GM18511 (cell line): ENCODE data around the gene HRH1.
A peak's percentile ranks its signal among the peaks of the same experiment; 100 is the strongest.

Experiments
- ATAC-seq: cut with Tn5 transposase; IDR thresholded peaks from one replicate; pipeline ENCODE4 v1.9.1; 2021; ENCODE audit warnings: mild to moderate bottlenecking, moderate library complexity; ENCODE audit not compliant: unreplicated experiment

HRH1 gene

GRCh38 chr3:11275926-11276325 lies 121.6 kb downstream of the HRH1 start:
- no peak for ATAC-seq

GRCh38 chr3:11276901-11277300 lies 122.6 kb downstream of the HRH1 start:
- no peak for ATAC-seq

GRCh38 chr3:11282250-11283138 lies 128.2 kb downstream of the HRH1 start:
- no peak for ATAC-seq

GRCh38 chr3:11283139-11283475 lies 128.8 kb downstream of the HRH1 start:
- ATAC-seq: no peak

GRCh38 chr3:11284011-11284410 lies 129.7 kb downstream of the HRH1 start:
- no peak for ATAC-seq

DNA sequence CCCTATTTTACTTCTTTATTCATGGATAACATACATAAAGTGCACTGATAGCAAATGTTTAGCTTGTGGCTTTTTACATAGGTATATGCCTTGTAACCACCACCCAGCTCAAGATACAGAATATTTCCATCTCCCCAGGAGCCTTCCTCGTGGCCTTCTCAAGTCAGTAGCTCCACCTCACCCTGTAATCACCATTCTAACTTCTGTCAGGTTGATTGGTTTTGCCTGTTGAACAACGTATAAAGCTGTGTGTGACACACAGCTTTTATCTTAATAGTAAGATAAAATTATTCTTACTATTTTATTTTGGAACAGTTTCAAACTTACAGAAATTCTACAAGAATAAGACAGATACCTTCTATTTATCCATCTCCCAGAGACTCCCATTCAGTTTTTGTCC lies 131.2 kb downstream of the HRH1 start:
- no peak for ATAC-seq

DNA sequence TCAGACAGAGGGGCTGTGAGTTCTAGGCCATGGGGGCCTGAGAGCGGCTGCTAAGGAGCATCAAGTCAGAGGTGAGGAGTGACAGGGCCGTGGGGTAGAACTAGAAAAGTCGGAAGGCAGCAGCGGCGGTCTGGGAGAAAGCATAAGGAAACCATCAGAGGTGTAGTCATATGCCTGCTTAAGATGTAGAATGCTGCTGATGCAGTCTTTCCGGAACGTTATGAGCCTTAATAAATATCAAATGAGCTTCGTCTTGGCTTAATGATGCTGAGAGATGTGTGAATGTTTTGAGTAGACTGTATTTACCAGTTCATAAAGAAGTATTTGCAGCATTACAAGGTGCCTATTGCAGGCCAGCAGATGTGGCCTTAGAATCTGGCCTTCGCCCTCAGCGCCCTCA lies 133.1 kb downstream of the HRH1 start:
- ATAC-seq: no peak

DNA sequence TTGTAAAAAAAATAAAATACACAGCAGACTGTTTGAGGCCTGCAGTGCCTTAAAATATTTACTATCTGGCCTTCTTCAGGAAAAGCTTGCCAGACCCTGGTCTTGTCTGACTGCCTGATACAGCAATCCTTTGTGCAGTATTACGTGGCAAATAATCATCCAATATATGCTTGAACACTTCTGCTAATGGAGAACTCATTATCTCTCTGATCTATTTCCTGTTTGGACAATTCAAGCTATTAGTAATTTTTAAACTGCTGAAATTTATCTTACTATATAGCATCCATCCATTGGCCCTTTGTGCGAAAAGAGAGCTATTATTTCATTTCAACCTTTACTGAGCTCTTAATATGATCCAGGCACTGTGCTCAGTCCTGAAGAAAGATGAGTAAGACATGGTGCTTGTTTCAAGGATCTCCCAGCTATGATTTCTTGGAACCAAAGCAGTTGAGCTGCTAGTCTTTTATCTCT lies 133.8 kb downstream of the HRH1 start:
- ATAC-seq: no peak

DNA sequence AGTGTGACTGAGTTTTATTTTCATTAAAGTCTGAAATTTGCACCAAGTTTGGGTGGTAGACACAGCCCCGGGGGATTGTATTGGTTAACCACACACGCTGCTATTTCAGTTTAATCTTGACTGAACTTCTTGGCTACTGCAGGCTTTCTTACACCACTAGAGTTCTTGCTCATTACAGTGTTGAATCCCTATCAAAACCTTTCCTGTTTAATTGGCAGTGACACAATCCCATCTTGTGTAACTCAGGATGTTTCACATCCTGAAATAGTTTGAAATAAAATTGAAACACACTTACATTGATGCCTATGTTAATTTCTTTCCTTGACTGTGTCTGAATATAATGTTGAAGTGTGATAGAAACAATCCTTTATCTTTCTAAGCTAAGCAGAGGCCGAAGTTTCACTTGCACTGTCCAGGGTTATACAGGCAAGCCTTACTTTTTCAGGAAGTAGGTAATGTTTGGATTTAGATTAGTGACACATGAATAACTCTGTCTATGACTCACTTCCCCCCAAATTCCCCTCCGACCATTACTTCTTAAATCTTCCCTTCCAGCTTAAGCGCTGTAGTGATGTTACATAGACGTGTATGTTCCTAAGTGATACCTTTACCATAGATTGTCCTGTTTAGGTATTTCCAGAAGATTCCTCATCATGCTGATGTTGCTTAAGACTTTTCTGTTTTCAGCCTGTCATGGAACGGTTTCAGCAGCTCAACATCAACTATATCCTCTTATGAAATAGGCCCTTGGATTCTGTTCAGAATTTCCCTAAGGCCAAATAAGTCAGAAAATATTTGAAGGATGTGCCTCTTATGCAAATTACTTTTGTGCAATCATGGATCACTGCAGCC lies 134.7 kb downstream of the HRH1 start:
- ATAC-seq: peak; percentile 77

DNA sequence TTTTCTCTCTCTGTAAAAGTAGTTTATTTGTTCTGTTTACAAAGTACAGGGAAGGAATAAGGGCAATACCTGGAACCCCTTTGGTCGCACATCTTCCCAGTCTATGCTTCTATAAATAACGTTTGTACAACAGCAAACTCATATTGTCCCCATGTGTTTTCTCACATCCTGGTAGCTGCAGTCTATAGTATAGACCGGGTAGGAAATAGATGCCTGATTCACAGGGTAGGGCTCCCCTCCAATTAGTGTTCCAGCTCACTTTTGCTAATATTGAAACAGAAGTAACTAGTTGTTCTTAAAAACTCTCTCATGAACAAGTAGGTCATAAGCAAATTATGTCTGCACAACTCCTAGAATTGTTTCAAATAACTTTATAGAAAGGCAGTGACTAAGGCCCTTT lies 135.6 kb downstream of the HRH1 start:
- ATAC-seq: no peak

GRCh38 chr3:11290743-11291680 lies 136.7 kb downstream of the HRH1 start:
- ATAC-seq: peak; percentile 38

GRCh38 chr3:11291808-11292207 lies 137.5 kb downstream of the HRH1 start:
- ATAC-seq: no peak

- ATAC-seq: no peak
These were observed 142.8 kb downstream of the HRH1 start for GRCh38 chr3:11297126-11297525.

- peak; percentile 96 for ATAC-seq
These were observed 146.7 kb downstream of the HRH1 start for GRCh38 chr3:11300970-11301369.

DNA sequence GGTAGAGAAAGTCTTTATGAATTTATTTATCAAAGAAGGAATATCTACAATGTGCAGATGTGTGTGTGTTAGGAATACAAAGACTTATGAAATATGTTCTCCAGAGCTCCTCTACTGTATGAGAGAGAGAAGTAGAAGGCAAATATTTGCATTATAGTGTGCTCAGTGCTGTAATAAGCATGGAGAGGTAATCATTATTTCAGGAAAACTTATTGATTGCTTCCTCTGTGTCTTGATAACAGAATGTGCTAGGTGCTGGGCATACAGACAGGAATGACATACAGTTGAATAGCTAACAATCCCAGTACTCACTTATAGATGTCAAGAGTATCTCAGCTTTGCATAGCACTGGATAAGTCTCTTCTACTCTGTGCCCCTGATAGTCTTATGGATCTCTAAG lies 148.2 kb downstream of the HRH1 start:
- no peak for ATAC-seq

DNA sequence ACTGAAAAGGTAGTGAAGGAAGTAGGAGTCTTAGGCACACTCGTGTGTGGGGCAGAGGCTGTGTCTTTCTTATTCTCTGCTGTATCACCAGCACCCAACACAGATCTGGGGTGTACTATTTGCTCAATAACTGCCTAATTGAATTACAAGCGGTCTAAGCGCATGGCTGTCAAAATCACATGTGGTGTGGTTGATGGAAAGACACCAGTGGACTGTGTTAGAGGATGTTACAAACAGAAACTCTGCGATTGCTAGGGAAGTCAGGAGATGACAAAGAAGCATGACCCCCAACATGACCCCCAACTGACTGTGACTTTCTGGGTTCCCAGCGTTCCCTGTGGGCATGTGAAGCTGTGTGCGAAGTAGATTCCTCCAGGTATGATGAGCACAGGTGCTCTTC lies 149.9 kb downstream of the HRH1 start:
- ATAC-seq: no peak

GRCh38 chr3:11305509-11305908 lies 151.2 kb downstream of the HRH1 start:
- ATAC-seq: no peak

GRCh38 chr3:11306817-11307589 lies 152.7 kb downstream of the HRH1 start:
- ATAC-seq: peak; percentile 80

DNA sequence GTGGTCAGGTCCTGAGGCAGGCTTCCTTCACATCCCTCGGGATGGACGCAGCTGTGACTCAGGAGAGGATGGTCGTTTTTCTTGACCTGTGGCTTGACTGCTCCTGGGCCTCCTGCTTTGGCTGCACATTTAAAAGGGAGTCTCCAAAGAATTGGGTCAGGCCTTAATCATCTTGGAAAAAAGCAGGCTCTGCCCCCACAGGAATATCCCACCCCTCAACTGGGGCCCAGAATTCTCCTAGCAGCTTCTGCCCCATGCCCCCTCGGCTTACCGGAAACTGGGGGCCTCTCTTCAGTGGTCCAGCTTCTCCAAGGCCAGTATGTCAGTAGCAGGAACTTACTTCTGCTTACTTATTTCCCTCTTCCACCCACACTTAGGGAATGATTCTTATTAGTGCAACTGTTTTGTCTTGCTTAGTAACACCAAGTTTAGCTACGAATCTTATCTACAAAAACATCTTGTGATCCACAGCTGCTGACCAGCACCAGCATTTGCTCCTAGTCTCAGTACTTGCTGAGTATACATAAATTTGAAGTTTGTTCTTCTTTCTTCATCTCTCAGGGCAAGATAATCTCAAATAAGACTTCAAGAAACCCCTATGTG lies 153.6 kb downstream of the HRH1 start:
- ATAC-seq: no peak

- ATAC-seq: no peak
These were observed 156.0 kb downstream of the HRH1 start for GRCh38 chr3:11310258-11310657.
